Fibroblast of lung (primary cell): ENCODE measurements around the gene GCK.
"Not testable (repeated sequence)": the region's sequence is repeated elsewhere in the genome, so short reads cannot be mapped to it uniquely, and the experiment has no call there.

Source experiments
- CTCF ChIP-seq, 2 donors: IDR thresholded peaks in 1 of 2; conservative IDR thresholded peaks in 1 of 2; 1 replicate in 1 of 2; 2 replicates in 1 of 2; pipeline ENCODE4 v1.5.1; 2011 to 2012; ENCODE audit warnings: low read length in 2 of 2, control low read depth in 1 of 2, inconsistent platforms in 1 of 2, low read depth in 1 of 2, mild to moderate bottlenecking in 1 of 2
- EZH2 ChIP-seq: IDR thresholded peaks from 2 replicates; pipeline ENCODE4 v1.5.1; 2012; ENCODE audit warnings: low read length, control low read depth, mild to moderate bottlenecking; ENCODE audit errors: missing control alignments

DNA sequence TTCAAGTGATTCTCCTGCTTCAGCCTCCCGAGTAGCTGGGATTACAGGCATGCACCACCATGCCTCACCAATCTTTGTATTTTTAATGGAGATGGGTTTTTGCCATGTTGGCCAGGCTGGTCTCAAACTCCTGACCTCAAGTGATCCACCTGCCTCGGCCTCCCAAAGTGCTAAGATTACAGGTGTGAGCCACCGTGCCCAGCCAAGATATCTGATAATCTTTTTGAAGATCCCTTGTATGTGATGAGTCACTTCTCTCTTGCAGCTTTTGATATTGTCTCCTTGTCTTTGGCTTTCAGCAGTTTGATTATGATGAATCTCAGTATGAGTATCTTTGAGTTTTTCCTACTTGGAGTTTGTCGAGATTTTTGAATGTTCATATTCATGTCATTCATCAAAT is 62.7 kb downstream of the GCK start:
- TF ChIP-seq CTCF (conservative IDR thresholded peaks at IDR 0.05 in 1 of 2, IDR thresholded peaks at IDR 0.05 in 1 of 2; ENCODE audit: low read depth in 1 of 2, low read length in 2 of 2); EZH2: not testable (repeated sequence)
